Omental fat pad (tissue), 4 donors: ENCODE data around the gene UBE2I. TPM values are rescaled to one million over a fixed set of nuclear protein-coding genes. Genes with fewer than 3 reads are reported as not detected.
"Not testable (repeated sequence)": the region's sequence is repeated elsewhere in the genome, so short reads cannot be mapped to it uniquely, and the experiment has no call there.

Source experiments
- ATAC-seq: fragments of 150-250 bp; one replicate; pipeline ENCODE4 v1.9.1; 2016; ENCODE audit warnings: mild to moderate bottlenecking, moderate library complexity; ENCODE audit not compliant: low FRiP score
- DNase-seq: peaks from one replicate; pipeline ENCODE4 v3.0.0-alpha.2; 2019; ENCODE audit warnings: low spot score
- CTCF ChIP-seq, 3 donors: fragments of 450-650 bp; IDR thresholded peaks; one replicate each; pipeline ENCODE4 v1.5.1; 2016 to 2017; ENCODE audit warnings: antibody characterized with exemption in 3 of 3, mild to moderate bottlenecking in 3 of 3, moderate library complexity in 2 of 3
- total RNA-seq, 4 donors: library from RNA; depleted of rRNA; stranded (reverse); fragments of >200 nt; gene quantifications; one replicate each; pipeline ENCODE4 v1.1.0, GENCODE V29; 2016

UBE2I gene
- total RNA-seq, 4 donors from 2014 or later: 50.9 to 94.9 (median 72.5) TPM

GRCh38 chr16:1263591-1264344 lies 45.7 kb upstream of the UBE2I start:
- ATAC-seq: no peak
- no peak for DNase-seq
- no peak for TF ChIP-seq CTCF (IDR thresholded peaks at IDR 0.05)

- DNase-seq (no peak), ATAC-seq (no peak)
- TF ChIP-seq CTCF (IDR thresholded peaks at IDR 0.05): no peak
Observed at GRCh38 chr16:1264345-1265089, 44.9 kb upstream of the UBE2I start.

DNA sequence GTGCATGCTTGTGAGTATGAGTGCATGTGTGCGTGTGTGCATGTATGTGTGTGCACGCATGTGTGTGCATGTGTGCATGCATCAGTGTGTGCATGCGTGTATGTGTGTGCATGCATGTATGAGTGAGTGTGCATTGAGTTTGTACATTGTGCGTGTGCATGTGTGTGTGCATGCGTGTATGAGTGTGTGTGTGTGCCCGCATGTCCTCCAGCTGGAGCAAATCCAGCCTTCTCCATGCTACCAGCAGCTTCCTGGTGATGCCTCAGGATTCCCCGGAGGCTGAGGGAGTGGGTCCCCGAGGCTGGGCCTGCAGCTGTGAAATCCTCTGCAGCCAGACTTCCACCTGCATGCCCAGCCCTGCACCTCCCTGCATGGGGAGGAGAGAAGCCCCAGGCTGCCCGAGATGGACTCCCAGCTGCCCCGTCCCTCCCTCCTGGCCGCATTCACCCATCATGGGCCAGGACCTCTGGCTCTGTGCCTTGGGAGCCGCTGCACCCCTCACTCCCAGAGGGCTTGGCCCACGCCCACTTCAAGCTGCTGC lies 44.3 kb upstream of the UBE2I start:
- DNase-seq: no peak
- no peak for ATAC-seq
- no peak for TF ChIP-seq CTCF (IDR thresholded peaks at IDR 0.05)

DNA sequence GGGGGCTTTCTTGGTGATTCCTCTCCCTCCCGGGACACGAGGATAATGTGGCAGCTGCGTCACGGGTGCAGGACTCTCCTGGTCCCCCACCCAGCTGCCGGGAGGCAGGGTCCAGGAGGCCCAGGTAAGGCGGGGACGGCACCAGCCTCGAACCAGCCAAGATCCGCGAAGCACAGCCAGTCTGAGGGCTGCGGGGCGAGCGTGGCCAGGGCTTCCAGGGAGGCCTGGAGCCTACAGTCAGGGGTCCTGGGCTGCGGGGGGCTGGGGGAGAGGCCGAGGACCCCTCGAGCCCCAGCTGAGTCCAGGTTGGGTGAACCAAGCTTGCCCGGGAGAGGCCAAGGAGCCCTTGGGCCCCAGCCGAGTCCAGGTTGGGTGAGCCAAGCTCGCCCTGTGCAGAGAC lies 43.6 kb upstream of the UBE2I start:
- TF ChIP-seq CTCF (IDR thresholded peaks at IDR 0.05): no peak
- ATAC-seq: no peak
- no peak for DNase-seq

GRCh38 chr16:1269418-1269817 lies 40.0 kb upstream of the UBE2I start:
- DNase-seq, ATAC-seq: not testable (repeated sequence)

GRCh38 chr16:1271380-1271723 lies 38.1 kb upstream of the UBE2I start:
- no peak for TF ChIP-seq CTCF (IDR thresholded peaks at IDR 0.05)
- ATAC-seq: no peak
- no peak for DNase-seq

DNA sequence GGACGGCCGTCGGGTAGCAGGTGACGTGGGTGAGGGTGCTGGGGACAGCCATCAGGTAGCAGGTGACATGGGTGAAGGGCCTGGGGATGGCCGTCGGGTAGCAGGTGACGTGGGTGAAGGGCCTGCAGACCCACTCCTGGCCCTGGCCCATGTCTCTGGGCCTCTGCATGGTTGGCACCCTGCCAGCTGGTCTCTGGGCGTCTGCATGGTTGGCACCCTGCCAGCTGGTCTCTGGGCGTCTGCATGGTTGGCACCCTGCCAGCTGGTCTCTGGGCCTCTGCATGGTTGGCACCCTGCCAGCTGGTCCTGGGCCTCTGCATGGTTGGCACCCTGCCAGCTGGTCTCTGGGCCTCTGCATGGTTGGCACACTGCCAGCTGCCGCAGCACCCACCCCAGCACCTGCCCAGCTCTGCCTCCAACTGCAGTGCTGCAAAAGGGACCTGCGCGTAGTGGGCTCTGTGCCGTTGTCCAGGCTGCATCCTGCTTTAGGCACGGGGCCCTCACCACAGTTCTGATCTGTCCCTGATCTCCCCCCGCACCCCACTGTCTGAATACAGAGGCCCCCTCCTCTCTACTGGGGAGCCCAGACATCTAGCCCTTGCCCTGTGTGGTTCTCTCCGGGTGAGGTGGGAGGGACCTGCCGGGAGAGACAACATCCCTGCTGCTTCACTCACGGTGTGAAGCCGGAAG lies 37.6 kb upstream of the UBE2I start:
- not testable (repeated sequence) for DNase-seq

More for the DNA sequence above, 37.6 kb upstream of the UBE2I start:
- ATAC-seq: not testable (repeated sequence)
